Activated CD8-positive, alpha-beta memory T cell treated with anti-CD3 and anti-CD28 coated beads, Interleukin-2, amount 10 ng/mL, durations not matched to agents 7 days and 5 days (primary cell): Measurements from ENCODE around the gene RAB3C. TPM values are rescaled to one million over a fixed set of nuclear protein-coding genes. Genes with fewer than 3 reads are reported as not detected.
"Not testable (repeated sequence)": the region's sequence is repeated elsewhere in the genome, so short reads cannot be mapped to it uniquely, and the experiment has no call there.

Experiments
- ATAC-seq: fragments of 150-1000 bp; cut with Tn5 transposase; one replicate; pipeline ENCODE4 v1.10.0; 2021; ENCODE audit warnings: moderate library complexity
- CTCF ChIA-PET: fragments of 350-600 bp; sonication (Branson Sonifier 250); formaldehyde crosslinking; loops from one replicate; lab custom pipeline; 2021; ENCODE audit warnings: antibody characterized with exemption; lab: Charles Lee
- DNase-seq: peaks from one replicate; pipeline ENCODE4 v3.0.0-alpha.2; 2020
- H3K27ac Mint-ChIP-seq: one replicate; pipeline ENCODE4 v1.8.0; 2021; ENCODE audit warnings: mild to moderate bottlenecking, mixed read lengths
- H3K27me3 Mint-ChIP-seq: one replicate; pipeline ENCODE4 v1.8.0; 2021; ENCODE audit warnings: mixed read lengths
- H3K36me3 Mint-ChIP-seq: one replicate; pipeline ENCODE4 v1.8.0; 2021; ENCODE audit warnings: mild to moderate bottlenecking, mixed read lengths
- H3K4me1 Mint-ChIP-seq: one replicate; pipeline ENCODE4 v1.8.0; 2021; ENCODE audit warnings: mixed read lengths
- H3K4me3 Mint-ChIP-seq: one replicate; pipeline ENCODE4 v1.8.0; 2021; ENCODE audit warnings: mild to moderate bottlenecking, moderate library complexity, mixed read lengths
- H3K9me3 Mint-ChIP-seq: one replicate; pipeline ENCODE4 v1.8.0; 2022; ENCODE audit warnings: low read depth, mixed read lengths
- total RNA-seq, 2 experiments: library from RNA; stranded (reverse); gene quantifications; one replicate each; pipeline ENCODE4 v1.2.3, GENCODE V29; 2021

Gene RAB3C
- total RNA-seq, 2 experiments from 2014 or later, result not detected

- Mint-ChIP-seq H3K36me3 (no peaks in the 10 kb centered on the region), H3K27ac (no peak overlapping the region)
- DNase-seq, result no peak
These were observed 91.2 kb downstream of the RAB3C start for GRCh38 chr5:58674070-58674469.

GRCh38 chr5:58674711-58675110 lies 91.8 kb downstream of the RAB3C start:
- no peaks in the 10 kb centered on the region for H3K36me3 Mint-ChIP-seq
- CTCF ChIA-PET, result no interaction called here

More at GRCh38 chr5:58674070-58674469, 91.2 kb downstream of the RAB3C start:
- Mint-ChIP-seq H3K4me1 (no peaks in the 10 kb centered on the region), H3K27me3 (no peaks in the 10 kb centered on the region), H3K9me3 (no peaks in the 10 kb centered on the region), H3K4me3 (no peak overlapping the region)
- CTCF ChIA-PET, result no interaction called here
- no peak for ATAC-seq

GRCh38 chr5:58675341-58675740 lies 92.5 kb downstream of the RAB3C start:
- CTCF ChIA-PET, result no interaction called here
- H3K36me3 Mint-ChIP-seq, result no peaks in the 10 kb centered on the region
- no peak for ATAC-seq
- no peaks in the 10 kb centered on the region for H3K4me1 Mint-ChIP-seq
- no peak overlapping the region for H3K27ac Mint-ChIP-seq
- DNase-seq, result no peak
- no peaks in the 10 kb centered on the region for H3K9me3 Mint-ChIP-seq
- H3K4me3 Mint-ChIP-seq, result no peak overlapping the region
- H3K27me3 Mint-ChIP-seq, result peaks cover 2% of the 10 kb centered on the region

More at GRCh38 chr5:58674711-58675110, 91.8 kb downstream of the RAB3C start:
- Mint-ChIP-seq H3K4me1 (no peaks in the 10 kb centered on the region), H3K4me3 (no peak overlapping the region), H3K27ac (no peak overlapping the region), H3K9me3 (no peaks in the 10 kb centered on the region), H3K27me3 (peaks cover 2% of the 10 kb centered on the region)
- DNase-seq (no peak), ATAC-seq (no peak)

- Mint-ChIP-seq H3K4me3 (no peak overlapping the region), H3K36me3 (no peaks in the 10 kb centered on the region), H3K4me1 (no peaks in the 10 kb centered on the region), H3K27me3 (peaks cover 2% of the 10 kb centered on the region), H3K9me3 (no peaks in the 10 kb centered on the region), H3K27ac (no peak overlapping the region)
- no peak for ATAC-seq
- CTCF ChIA-PET, result no interaction called here
- no peak for DNase-seq
These were observed 94.8 kb downstream of the RAB3C start for GRCh38 chr5:58677650-58678049.

- ATAC-seq, result no peak
- no peak for DNase-seq
- CTCF ChIA-PET, result no interaction called here
- Mint-ChIP-seq H3K36me3 (no peaks in the 10 kb centered on the region), H3K4me3 (no peak overlapping the region), H3K27ac (no peak overlapping the region), H3K9me3 (no peaks in the 10 kb centered on the region), H3K27me3 (peaks cover 2% of the 10 kb centered on the region), H3K4me1 (no peaks in the 10 kb centered on the region)
These were observed 97.6 kb downstream of the RAB3C start for GRCh38 chr5:58680503-58680902.

GRCh38 chr5:58681943-58682342 lies 99.1 kb downstream of the RAB3C start:
- no peaks in the 10 kb centered on the region for H3K4me1 Mint-ChIP-seq
- H3K27me3 Mint-ChIP-seq, result peaks cover 2% of the 10 kb centered on the region
- H3K36me3 Mint-ChIP-seq, result no peaks in the 10 kb centered on the region
- H3K4me3 Mint-ChIP-seq, result no peak overlapping the region
- CTCF ChIA-PET, result no interaction called here
- ATAC-seq (no peak), DNase-seq (no peak)
- no peak overlapping the region for H3K27ac Mint-ChIP-seq
- H3K9me3 Mint-ChIP-seq, result no peaks in the 10 kb centered on the region

GRCh38 chr5:58683567-58683966 lies 100.7 kb downstream of the RAB3C start:
- Mint-ChIP-seq H3K4me3 (no peak overlapping the region), H3K36me3 (no peaks in the 10 kb centered on the region), H3K4me1 (no peaks in the 10 kb centered on the region), H3K27ac (no peak overlapping the region), H3K27me3 (peaks cover 2% of the 10 kb centered on the region), H3K9me3 (no peaks in the 10 kb centered on the region)
- CTCF ChIA-PET, result no interaction called here
- DNase-seq, result no peak
- ATAC-seq, result no peak

- no peak overlapping the region for H3K27ac Mint-ChIP-seq
- ATAC-seq, result no peak
- no peaks in the 10 kb centered on the region for H3K9me3 Mint-ChIP-seq
- DNase-seq, result no peak
- no peaks in the 10 kb centered on the region for H3K4me1 Mint-ChIP-seq
- H3K27me3 Mint-ChIP-seq, result no peaks in the 10 kb centered on the region
- H3K36me3 Mint-ChIP-seq, result no peaks in the 10 kb centered on the region
- CTCF ChIA-PET, result no interaction called here
- H3K4me3 Mint-ChIP-seq, result no peak overlapping the region
These were observed 104.2 kb downstream of the RAB3C start for GRCh38 chr5:58687079-58687478.

GRCh38 chr5:58687595-58687994 lies 104.7 kb downstream of the RAB3C start:
- Mint-ChIP-seq H3K4me1 (no peaks in the 10 kb centered on the region), H3K9me3 (no peaks in the 10 kb centered on the region), H3K27me3 (no peaks in the 10 kb centered on the region), H3K4me3 (no peak overlapping the region), H3K27ac (no peak overlapping the region), H3K36me3 (no peaks in the 10 kb centered on the region)
- no peak for DNase-seq
- no peak for ATAC-seq
- CTCF ChIA-PET, result no interaction called here

- CTCF ChIA-PET, result interaction anchor here (0.6 kb wide), 1 partner anchor 106 kb away, joined by 3 read pairs; no protein-coding TSS in a partner anchor
- not testable (repeated sequence) for H3K27ac Mint-ChIP-seq, DNase-seq, H3K9me3 Mint-ChIP-seq, H3K36me3 Mint-ChIP-seq, H3K27me3 Mint-ChIP-seq, H3K4me3 Mint-ChIP-seq, ATAC-seq, H3K4me1 Mint-ChIP-seq
These were observed 116.3 kb downstream of the RAB3C start for GRCh38 chr5:58699088-58699761.

GRCh38 chr5:58699762-58700118 lies 116.9 kb downstream of the RAB3C start:
- no peaks in the 10 kb centered on the region for H3K27me3 Mint-ChIP-seq
- H3K27ac Mint-ChIP-seq, result no peak overlapping the region
- no peak for DNase-seq
- ATAC-seq, result no peak
- no peaks in the 10 kb centered on the region for H3K36me3 Mint-ChIP-seq
- CTCF ChIA-PET, result no interaction called here
- no peak overlapping the region for H3K4me3 Mint-ChIP-seq
- no peaks in the 10 kb centered on the region for H3K4me1 Mint-ChIP-seq
- H3K9me3 Mint-ChIP-seq, result no peaks in the 10 kb centered on the region

- Mint-ChIP-seq H3K4me1 (no peaks in the 10 kb centered on the region), H3K36me3 (no peaks in the 10 kb centered on the region), H3K27me3 (no peaks in the 10 kb centered on the region), H3K9me3 (no peaks in the 10 kb centered on the region), H3K27ac (no peak overlapping the region), H3K4me3 (no peak overlapping the region)
- DNase-seq, result no peak
- ATAC-seq, result no peak
- CTCF ChIA-PET, result no interaction called here
These were observed 121.2 kb downstream of the RAB3C start for GRCh38 chr5:58703925-58704555.

- DNase-seq (no peak), ATAC-seq (no peak)
- CTCF ChIA-PET, result no interaction called here
- Mint-ChIP-seq H3K4me1 (no peaks in the 10 kb centered on the region), H3K9me3 (no peaks in the 10 kb centered on the region), H3K27me3 (no peaks in the 10 kb centered on the region), H3K36me3 (no peaks in the 10 kb centered on the region), H3K27ac (no peak overlapping the region), H3K4me3 (no peak overlapping the region)
These were observed 123.9 kb downstream of the RAB3C start for GRCh38 chr5:58706736-58707135.

- Mint-ChIP-seq H3K4me1 (no peaks in the 10 kb centered on the region), H3K36me3 (no peaks in the 10 kb centered on the region), H3K27ac (no peak overlapping the region), H3K4me3 (no peak overlapping the region), H3K27me3 (no peaks in the 10 kb centered on the region), H3K9me3 (no peaks in the 10 kb centered on the region)
- CTCF ChIA-PET, result no interaction called here
- ATAC-seq, result no peak
- DNase-seq, result no peak
These were observed 125.6 kb downstream of the RAB3C start for GRCh38 chr5:58708456-58708855.
